Measurements from ENCODE around the gene TP53I11. TPM values are rescaled to one million over a fixed set of nuclear protein-coding genes. Genes with fewer than 3 reads are reported as not detected.

The TP53I11 gene
- total and polyA plus RNA-seq, 2 experiments from 2014 or later, result 112 to 155 TPM

GRCh38 chr11:44884056-44884455 lies 66.6 kb downstream of the TP53I11 start:
- Histone ChIP-seq H3K4me3 (no peak overlapping the region), H3K9me3 (ENCODE audit: low read depth) (no peaks in the 10 kb centered on the region), H3K27ac (no peak overlapping the region), H3K27me3 (no peaks in the 10 kb centered on the region), H3K36me3 (no peaks in the 10 kb centered on the region), H3K4me1 (ENCODE audit: low read depth) (no peaks in the 10 kb centered on the region)
- DNase-seq (ENCODE audit: low read depth in 1 of 2, low spot score in 1 of 2), result no peak
- TF ChIP-seq CTCF (IDR thresholded peaks at IDR 0.05; ENCODE audit: low read depth, low read length), result no peak

- no peak for DNase-seq (ENCODE audit: low read depth in 1 of 2, low spot score in 1 of 2)
- no peaks in the 10 kb centered on the region for H3K9me3 ChIP-seq (ENCODE audit: low read depth)
- H3K36me3 ChIP-seq, result no peaks in the 10 kb centered on the region
- H3K4me3 ChIP-seq, result no peak overlapping the region
- TF ChIP-seq CTCF (IDR thresholded peaks at IDR 0.05; ENCODE audit: low read depth, low read length), result no peak
- H3K27ac ChIP-seq, result no peak overlapping the region
- H3K4me1 ChIP-seq (ENCODE audit: low read depth), result no peaks in the 10 kb centered on the region
- no peaks in the 10 kb centered on the region for H3K27me3 ChIP-seq
Measured at GRCh38 chr11:44883277-44883676, 67.4 kb downstream of the TP53I11 start.

Other genes starting within 250 kb of the TP53I11 start
- gene TSPAN18, start 223.9 kb downstream of the TP53I11 start, total RNA-seq, result 48.1 and 68.6 TPM in 2 replicates
- 82.8 and 122 TPM in 2 replicates for gene TSPAN18, start 223.9 kb downstream of the TP53I11 start, polyA plus RNA-seq
- gene PRDM11, start 195.8 kb upstream of the TP53I11 start, total RNA-seq, result 15.9 and 20.5 TPM in 2 replicates
- 11.3 and 11.8 TPM in 2 replicates for gene PRDM11, start 195.8 kb upstream of the TP53I11 start, polyA plus RNA-seq